Mucosa of rectum (tissue), 2 donors: ENCODE measurements around the gene SPRED1.

ENCODE experiments used
- H3K27ac ChIP-seq, 2 donors: one replicate each; pipeline ENCODE4 v1.7.0; 2013; ENCODE audit warnings: inconsistent platforms in 2 of 2, low read depth in 2 of 2, low read length in 2 of 2
- H3K27me3 ChIP-seq, 2 donors: one replicate each; pipeline ENCODE4 v1.7.0; 2013; ENCODE audit warnings: low read length in 2 of 2; ENCODE audit not compliant: control insufficient read depth in 2 of 2, insufficient read depth in 2 of 2
- H3K36me3 ChIP-seq, 2 donors: one replicate each; pipeline ENCODE4 v1.7.0; 2013; ENCODE audit warnings: low read length in 2 of 2; ENCODE audit not compliant: control insufficient read depth in 2 of 2, insufficient read depth in 2 of 2
- H3K4me1 ChIP-seq, 2 donors: one replicate each; pipeline ENCODE4 v1.7.0; 2013; ENCODE audit warnings: low read length in 2 of 2, mild to moderate bottlenecking in 1 of 2; ENCODE audit not compliant: control insufficient read depth in 2 of 2, insufficient read depth in 2 of 2
- H3K4me3 ChIP-seq, 2 donors: one replicate each; pipeline ENCODE4 v1.7.0; 2013; ENCODE audit warnings: low read length in 2 of 2
- H3K9ac ChIP-seq, 2 donors: one replicate each; pipeline ENCODE4 v1.7.0; 2013; ENCODE audit warnings: low read length in 2 of 2, low read depth in 1 of 2, mild to moderate bottlenecking in 1 of 2
- H3K9me3 ChIP-seq, 2 donors: one replicate each; pipeline ENCODE4 v1.7.0; 2013; ENCODE audit warnings: low read length in 2 of 2; ENCODE audit not compliant: control insufficient read depth in 2 of 2
- donor health status: healthy.
- donor health status: Normal muscosa, but diverticular disease.

SPRED1 gene

GRCh38 chr15:38373016-38373415 lies 120.4 kb downstream of the SPRED1 start:
- no peak overlapping the region for H3K27ac ChIP-seq
- no peaks in the 10 kb centered on the region for H3K36me3 ChIP-seq
- no peak overlapping the region for H3K9ac ChIP-seq
- no peaks in the 10 kb centered on the region for H3K27me3 ChIP-seq
- H3K4me3 ChIP-seq = no peak overlapping the region
- H3K4me1 ChIP-seq = peaks cover 0 to 3% of the 10 kb centered on the region in 2 donors
- H3K9me3 ChIP-seq = no peaks in the 10 kb centered on the region

GRCh38 chr15:38374029-38374428 lies 121.4 kb downstream of the SPRED1 start:
- Histone ChIP-seq H3K4me3 (no peak overlapping the region), H3K9ac (no peak overlapping the region), H3K36me3 (no peaks in the 10 kb centered on the region), H3K27me3 (no peaks in the 10 kb centered on the region), H3K9me3 (no peaks in the 10 kb centered on the region), H3K27ac (no peak overlapping the region), H3K4me1 (peaks cover 0 to 3% of the 10 kb centered on the region in 2 donors)

- no peak overlapping the region for H3K27ac ChIP-seq
- no peak overlapping the region for H3K9ac ChIP-seq
These were observed 121.9 kb downstream of the SPRED1 start for GRCh38 chr15:38374556-38374955.

GRCh38 chr15:38376081-38376480 lies 123.4 kb downstream of the SPRED1 start:
- Histone ChIP-seq H3K4me3 (no peak overlapping the region), H3K9me3 (no peaks in the 10 kb centered on the region), H3K36me3 (no peaks in the 10 kb centered on the region), H3K4me1 (peaks cover 0 to 3% of the 10 kb centered on the region in 2 donors), H3K27ac (no peak overlapping the region), H3K27me3 (no peaks in the 10 kb centered on the region), H3K9ac (no peak overlapping the region)

More at GRCh38 chr15:38374556-38374955, 121.9 kb downstream of the SPRED1 start:
- H3K4me3 ChIP-seq = no peak overlapping the region
- peaks cover 0 to 3% of the 10 kb centered on the region in 2 donors for H3K4me1 ChIP-seq
- H3K36me3 ChIP-seq = no peaks in the 10 kb centered on the region
- H3K9me3 ChIP-seq = no peaks in the 10 kb centered on the region
- no peaks in the 10 kb centered on the region for H3K27me3 ChIP-seq

GRCh38 chr15:38377636-38378035 lies 125.0 kb downstream of the SPRED1 start:
- H3K27ac ChIP-seq = peak overlapping the region; percentile 31 to 67
- no peak overlapping the region for H3K4me3 ChIP-seq
- no peaks in the 10 kb centered on the region for H3K36me3 ChIP-seq
- peaks cover 0 to 3% of the 10 kb centered on the region in 2 donors for H3K4me1 ChIP-seq
- no peak overlapping the region for H3K9ac ChIP-seq
- no peaks in the 10 kb centered on the region for H3K27me3 ChIP-seq
- no peaks in the 10 kb centered on the region for H3K9me3 ChIP-seq

- H3K27ac ChIP-seq = peak overlapping the region; percentile 31 to 67
- no peaks in the 10 kb centered on the region for H3K36me3 ChIP-seq
- no peaks in the 10 kb centered on the region for H3K9me3 ChIP-seq
- H3K4me3 ChIP-seq = no peak overlapping the region
- no peak overlapping the region for H3K9ac ChIP-seq
- peaks cover 0 to 3% of the 10 kb centered on the region in 2 donors for H3K4me1 ChIP-seq
- H3K27me3 ChIP-seq = no peaks in the 10 kb centered on the region
These were observed 125.5 kb downstream of the SPRED1 start for GRCh38 chr15:38378161-38378560.

GRCh38 chr15:38389924-38390542 lies 137.4 kb downstream of the SPRED1 start:
- Histone ChIP-seq H3K9ac (no peak overlapping the region), H3K9me3 (peaks cover 0 to 2% of the 10 kb centered on the region in 2 donors), H3K4me1 (no peaks in the 10 kb centered on the region), H3K27me3 (no peaks in the 10 kb centered on the region), H3K36me3 (no peaks in the 10 kb centered on the region), H3K27ac (no peak overlapping the region), H3K4me3 (no peak overlapping the region)

GRCh38 chr15:38391191-38391590 lies 138.6 kb downstream of the SPRED1 start:
- no peak overlapping the region for H3K9ac ChIP-seq
- no peaks in the 10 kb centered on the region for H3K27me3 ChIP-seq
- H3K9me3 ChIP-seq = peaks cover 0 to 2% of the 10 kb centered on the region in 2 donors
- no peaks in the 10 kb centered on the region for H3K4me1 ChIP-seq
- H3K27ac ChIP-seq = no peak overlapping the region
- no peak overlapping the region for H3K4me3 ChIP-seq
- no peaks in the 10 kb centered on the region for H3K36me3 ChIP-seq

- H3K27me3 ChIP-seq = no peaks in the 10 kb centered on the region
- no peaks in the 10 kb centered on the region for H3K36me3 ChIP-seq
- no peak overlapping the region for H3K27ac ChIP-seq
- H3K4me1 ChIP-seq = no peaks in the 10 kb centered on the region
- H3K9ac ChIP-seq = no peak overlapping the region
- H3K9me3 ChIP-seq = no peaks in the 10 kb centered on the region
- H3K4me3 ChIP-seq = no peak overlapping the region
These were observed 145.5 kb downstream of the SPRED1 start for GRCh38 chr15:38398134-38398533.

- Histone ChIP-seq H3K4me1 (no peaks in the 10 kb centered on the region), H3K36me3 (no peaks in the 10 kb centered on the region), H3K4me3 (no peak overlapping the region), H3K27ac (no peak overlapping the region), H3K9me3 (no peaks in the 10 kb centered on the region), H3K9ac (no peak overlapping the region), H3K27me3 (no peaks in the 10 kb centered on the region)
These were observed 148.5 kb downstream of the SPRED1 start for GRCh38 chr15:38401106-38401505.
